C4-2B (cell line): ENCODE measurements around the gene MCMBP.

Experiments
- ZFX ChIP-seq: fragments of 450-650 bp; IDR thresholded peaks from 2 replicates; pipeline ENCODE4 v1.6.1; 2017
- TF ChIP-seq, protein P1 (sequence below): fragments of 450-650 bp; conservative IDR thresholded peaks from 2 replicates; pipeline ENCODE4 v1.5.1; 2017; ENCODE audit warnings: mild to moderate bottlenecking

DNA sequence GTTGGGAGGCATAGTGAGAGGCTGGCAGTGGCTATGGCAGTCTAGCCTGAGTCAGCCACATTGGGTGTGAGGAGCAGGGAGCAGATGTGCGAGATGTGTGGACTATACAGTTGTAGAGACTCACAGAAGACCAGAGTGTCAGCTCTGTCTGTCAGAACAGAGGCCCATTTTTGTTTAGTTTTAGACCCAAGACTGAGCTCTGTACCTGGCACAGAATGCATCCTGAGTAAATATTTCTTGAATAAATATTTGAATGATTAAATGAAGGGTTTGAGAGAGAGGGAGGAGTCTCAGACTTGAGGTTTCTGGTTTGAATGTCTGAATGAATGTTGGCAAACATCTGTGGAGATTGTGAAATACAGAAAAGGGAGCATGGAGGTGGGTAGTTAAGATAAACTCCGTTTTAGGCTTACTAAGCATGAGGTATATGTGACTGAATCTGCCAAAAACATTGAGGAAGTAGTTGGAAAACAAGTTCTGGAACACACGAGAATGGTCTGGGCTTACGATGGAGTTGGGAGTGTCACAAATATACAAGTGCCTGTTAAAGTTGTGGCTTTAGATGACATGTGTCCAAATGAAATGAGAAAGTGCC lies 23.5 kb upstream of the MCMBP start:
- TF ChIP-seq, protein P1, sequence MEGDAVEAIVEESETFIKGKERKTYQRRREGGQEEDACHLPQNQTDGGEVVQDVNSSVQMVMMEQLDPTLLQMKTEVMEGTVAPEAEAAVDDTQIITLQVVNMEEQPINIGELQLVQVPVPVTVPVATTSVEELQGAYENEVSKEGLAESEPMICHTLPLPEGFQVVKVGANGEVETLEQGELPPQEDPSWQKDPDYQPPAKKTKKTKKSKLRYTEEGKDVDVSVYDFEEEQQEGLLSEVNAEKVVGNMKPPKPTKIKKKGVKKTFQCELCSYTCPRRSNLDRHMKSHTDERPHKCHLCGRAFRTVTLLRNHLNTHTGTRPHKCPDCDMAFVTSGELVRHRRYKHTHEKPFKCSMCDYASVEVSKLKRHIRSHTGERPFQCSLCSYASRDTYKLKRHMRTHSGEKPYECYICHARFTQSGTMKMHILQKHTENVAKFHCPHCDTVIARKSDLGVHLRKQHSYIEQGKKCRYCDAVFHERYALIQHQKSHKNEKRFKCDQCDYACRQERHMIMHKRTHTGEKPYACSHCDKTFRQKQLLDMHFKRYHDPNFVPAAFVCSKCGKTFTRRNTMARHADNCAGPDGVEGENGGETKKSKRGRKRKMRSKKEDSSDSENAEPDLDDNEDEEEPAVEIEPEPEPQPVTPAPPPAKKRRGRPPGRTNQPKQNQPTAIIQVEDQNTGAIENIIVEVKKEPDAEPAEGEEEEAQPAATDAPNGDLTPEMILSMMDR = no peak
- no peak for TF ChIP-seq ZFX
